Calu3 (cell line): ENCODE data around the gene LHPP. TPM values are rescaled to one million over a fixed set of nuclear protein-coding genes. Genes with fewer than 3 reads are reported as not detected.

ENCODE experiments used
- BruUV-seq: library from RNA; stranded (reverse); fragments of 400-500 nt; replicated peaks from 2 replicates; lab custom pipeline; 2021; lab: Mats Ljungman, UMichigan
- CTCF ChIA-PET: fragments of 300-600 bp; sonication (Branson Sonifier 250); formaldehyde crosslinking; loops from one replicate; lab custom pipeline; 2022; ENCODE audit warnings: antibody characterized with exemption; lab: Charles Lee
- DNase-seq: peaks from one replicate; pipeline ENCODE4 v3.0.0; 2022
- H3K27ac Mint-ChIP-seq: one replicate; pipeline ENCODE4 v1.8.0; 2022; ENCODE audit warnings: mixed read lengths; ENCODE audit not compliant: unreplicated experiment
- H3K27me3 Mint-ChIP-seq: one replicate; pipeline ENCODE4 v1.8.0; 2022; ENCODE audit warnings: mixed read lengths; ENCODE audit not compliant: unreplicated experiment
- H3K36me3 Mint-ChIP-seq: one replicate; pipeline ENCODE4 v1.8.0; 2022; ENCODE audit warnings: mild to moderate bottlenecking, moderate library complexity, mixed read lengths; ENCODE audit not compliant: insufficient read depth, unreplicated experiment
- H3K4me1 Mint-ChIP-seq: one replicate; pipeline ENCODE4 v1.8.0; 2022; ENCODE audit warnings: mild to moderate bottlenecking, low read depth, mixed read lengths; ENCODE audit not compliant: unreplicated experiment
- H3K4me3 Mint-ChIP-seq: one replicate; pipeline ENCODE4 v1.8.0; 2022; ENCODE audit warnings: mild to moderate bottlenecking, low read depth, moderate library complexity, mixed read lengths; ENCODE audit not compliant: unreplicated experiment
- H3K9me3 Mint-ChIP-seq: one replicate; pipeline ENCODE4 v1.8.0; 2022; ENCODE audit warnings: low read depth, mixed read lengths; ENCODE audit not compliant: unreplicated experiment
- CTCF ChIP-seq: fragments of 200-600 bp; IDR thresholded peaks from one replicate; pipeline ENCODE4 v1.8.0; 2022; ENCODE audit warnings: antibody characterized with exemption; ENCODE audit not compliant: unreplicated experiment
- intact Hi-C: fragments of 100-400 bp; cut with micrococcal nuclease; formaldehyde crosslinking; loops from one replicate; pipeline ENCODE4 v1.10.0; 2022; ENCODE audit not compliant: unreplicated experiment
- total RNA-seq: library from RNA; stranded (reverse); gene quantifications from 2 replicates; pipeline ENCODE4 v1.2.3, GENCODE V29; 2022

The LHPP gene
- total RNA-seq, 1 experiment from 2014 or later: 12.0 TPM

DNA sequence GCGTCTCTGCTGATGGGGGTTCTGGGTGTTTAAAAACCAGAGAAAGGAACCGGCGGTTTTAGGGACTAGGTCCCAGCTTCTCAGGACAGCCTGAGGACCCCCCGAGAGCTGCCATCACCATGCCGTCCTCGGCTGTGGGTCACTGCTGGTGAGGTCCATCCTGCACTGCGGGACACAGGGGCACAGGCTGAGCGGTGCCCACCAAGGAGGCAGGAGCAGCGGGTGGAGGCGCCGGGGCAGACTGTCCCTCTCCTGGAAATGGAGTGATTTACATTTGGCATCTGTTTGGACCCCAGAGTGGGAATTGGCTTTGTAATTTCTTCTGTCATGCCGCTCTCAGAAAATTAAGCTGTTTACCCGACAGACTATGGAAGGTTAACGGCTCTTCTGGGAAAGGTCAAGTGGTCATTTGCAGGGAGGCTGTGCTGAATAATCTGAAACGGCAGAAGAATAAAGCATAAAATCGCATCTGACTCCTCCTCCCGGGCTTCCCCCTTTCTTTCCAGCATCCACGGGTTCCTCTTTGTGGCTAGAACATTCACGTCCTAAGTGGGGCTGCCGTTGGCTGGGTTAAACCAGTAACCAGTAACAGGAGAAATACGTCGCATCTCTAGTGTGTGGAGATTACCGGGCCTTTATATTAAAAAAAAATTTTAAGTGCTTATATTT is 31.7 kb downstream of the LHPP start:
- Mint-ChIP-seq H3K36me3 (no peaks in the 10 kb centered on the region), H3K4me1 (no peaks in the 10 kb centered on the region), H3K27ac (no peak overlapping the region), H3K4me3 (no peak overlapping the region), H3K27me3 (no peaks in the 10 kb centered on the region), H3K9me3 (no peaks in the 10 kb centered on the region)
- intact Hi-C loops: no loop called here
- DNase-seq: no peak
- no TSS peak for BruUV-seq
- TF ChIP-seq CTCF: no peak
- CTCF ChIA-PET: no interaction called here

GRCh38 chr10:124494046-124494807 is 32.6 kb downstream of the LHPP start:
- Mint-ChIP-seq H3K36me3 (no peaks in the 10 kb centered on the region), H3K27ac (no peak overlapping the region), H3K27me3 (no peaks in the 10 kb centered on the region), H3K9me3 (no peaks in the 10 kb centered on the region), H3K4me1 (no peaks in the 10 kb centered on the region), H3K4me3 (no peak overlapping the region)
- no TSS peak for BruUV-seq
- CTCF ChIA-PET: no interaction called here
- no peak for DNase-seq
- intact Hi-C loops: no loop called here
- TF ChIP-seq CTCF: no peak

DNA sequence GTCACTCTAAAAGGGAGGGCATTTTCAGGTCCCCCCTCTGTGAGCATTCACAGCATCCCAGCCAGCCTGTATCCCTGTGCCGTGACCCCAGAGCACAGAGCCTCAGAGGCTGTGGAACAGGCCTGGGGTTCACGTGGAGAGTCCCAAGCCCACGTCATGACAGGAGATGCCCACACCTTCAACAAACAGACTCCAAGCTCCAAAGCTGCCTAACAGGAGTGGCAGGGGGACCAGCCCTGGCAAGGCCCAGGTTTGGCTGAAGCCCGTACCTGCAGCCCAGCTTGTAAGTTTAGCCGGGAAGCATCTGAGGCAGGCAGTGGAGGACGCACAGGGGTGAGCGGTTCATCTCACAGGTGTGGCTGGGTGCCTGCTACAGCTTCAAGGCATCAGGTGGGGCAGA is 33.5 kb downstream of the LHPP start:
- no peak for TF ChIP-seq CTCF
- no TSS peak for BruUV-seq

DNA sequence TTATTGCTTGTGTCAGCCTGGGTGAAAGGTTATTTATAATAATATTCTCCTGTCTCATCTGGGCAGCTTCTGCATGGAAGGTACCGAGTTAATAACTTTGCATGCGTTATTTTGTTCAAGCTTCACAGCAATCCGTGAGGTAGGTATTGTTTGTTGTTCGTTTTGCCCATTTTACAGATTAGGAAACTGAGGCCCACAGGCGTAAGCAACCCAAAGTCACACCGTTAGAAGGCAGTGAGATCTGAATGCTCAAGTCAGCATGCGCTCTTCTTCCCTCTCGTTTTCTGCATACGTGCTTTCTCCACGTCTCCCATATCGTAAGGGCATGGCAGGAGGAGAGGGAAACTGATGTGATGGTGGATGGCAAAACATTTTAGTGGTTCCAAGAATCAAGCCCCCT is 34.1 kb downstream of the LHPP start:
- Mint-ChIP-seq H3K27me3 (no peaks in the 10 kb centered on the region), H3K36me3 (no peaks in the 10 kb centered on the region), H3K27ac (no peak overlapping the region), H3K4me1 (no peaks in the 10 kb centered on the region), H3K9me3 (no peaks in the 10 kb centered on the region), H3K4me3 (no peak overlapping the region)
- intact Hi-C loops: no loop called here
- no TSS peak for BruUV-seq
- no peak for DNase-seq
- no peak for TF ChIP-seq CTCF
- CTCF ChIA-PET: no interaction called here

More for the DNA sequence above, 33.5 kb downstream of the LHPP start:
- CTCF ChIA-PET: no interaction called here
- Mint-ChIP-seq H3K4me1 (no peaks in the 10 kb centered on the region), H3K9me3 (no peaks in the 10 kb centered on the region), H3K4me3 (no peak overlapping the region), H3K27ac (no peak overlapping the region), H3K36me3 (no peaks in the 10 kb centered on the region), H3K27me3 (no peaks in the 10 kb centered on the region)
- intact Hi-C loops: no loop called here
- DNase-seq: no peak
